ENCODE data around the gene ARFRP1. TPM values are rescaled to one million over a fixed set of nuclear protein-coding genes. Genes with fewer than 3 reads are reported as not detected.

ARFRP1 gene
- total and polyA plus RNA-seq, 2 donors (not counting 1 experiment from before 2014, with no cell fraction given) = 41.0 to 75.5 TPM

DNA sequence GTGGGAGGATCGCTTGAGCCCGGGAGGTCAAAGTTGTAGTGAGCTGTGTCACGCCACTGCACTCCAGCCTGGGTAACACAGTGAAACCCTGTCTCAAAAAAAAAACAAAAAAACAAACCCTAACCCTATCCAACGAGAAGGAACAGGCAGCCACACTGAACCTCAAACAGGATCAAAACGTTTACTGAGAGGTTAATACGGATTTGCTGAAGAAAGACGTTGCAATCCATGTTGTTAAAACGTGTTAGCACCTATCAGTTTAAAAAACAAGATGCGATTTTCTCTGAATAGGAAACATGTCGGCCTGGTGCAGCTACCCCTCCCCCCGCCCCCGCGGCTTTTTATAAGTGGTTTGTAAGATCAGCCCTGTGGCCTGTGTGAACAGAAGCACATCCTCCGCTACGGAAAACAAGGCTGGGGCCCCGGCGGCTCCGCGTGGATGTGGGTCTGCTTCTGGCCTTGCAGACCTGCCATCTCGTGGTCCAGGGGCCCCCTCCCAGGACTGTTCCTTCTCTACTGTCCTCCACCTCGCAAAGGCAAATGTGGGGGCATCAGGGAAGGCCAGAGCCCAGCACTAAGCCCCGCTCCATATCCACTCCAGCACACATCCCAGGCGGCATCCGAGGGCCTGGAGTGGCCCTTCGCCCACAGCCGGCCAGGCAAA is 43.2 kb upstream of the ARFRP1 start:
- H3K9ac ChIP-seq (ENCODE audit: low read length) = no peak overlapping the region
- no peaks in the 10 kb centered on the region for H3K36me3 ChIP-seq (replicated peaks in 1 of 2; ENCODE audit: control extremely low read depth in 1 of 2, control insufficient read depth in 1 of 2, extremely low read depth in 1 of 2, insufficient read depth in 2 of 2, low read length in 1 of 2)
- DNase-seq (no peak), ATAC-seq (ENCODE audit: low read depth) (no peak)
- H3K27ac ChIP-seq (ENCODE audit: low read length in 2 of 2) = no peak overlapping the region
- H3K79me2 ChIP-seq (ENCODE audit: control insufficient read depth, insufficient read depth, low read length) = no peaks in the 10 kb centered on the region
- WGBS (ENCODE audit: insufficient coverage) = 79% methylated on average over 25 of the region's 26 CpGs
- CTCF ChIA-PET = no interaction called here
- H3K9me3 Mint-ChIP-seq (ENCODE audit: insufficient read depth) = no peaks in the 10 kb centered on the region
- intact Hi-C loops (cut with micrococcal nuclease) = no loop called here
- H3K4me3 ChIP-seq (ENCODE audit: control extremely low read depth in 1 of 5, extremely low read depth in 1 of 5, insufficient read depth in 1 of 5, low read depth in 2 of 5, low read length in 4 of 5) = no peak overlapping the region
- H3K27ac Mint-ChIP-seq = no peak overlapping the region
- H3K9me3 ChIP-seq (ENCODE audit: control extremely low read depth in 1 of 3, control insufficient read depth in 2 of 3, insufficient read depth in 1 of 3, low read length in 2 of 3) = peaks cover 0 to 3% (median 0%) of the 10 kb centered on the region in 3 donors
- POLR2A ChIA-PET = no interaction called here
- no peak overlapping the region for H3K4me3 Mint-ChIP-seq
- no peak for TF ChIP-seq EZH2 (IDR thresholded peaks at IDR 0.05; ENCODE audit: borderline replicate concordance, insufficient read depth, low read depth, low read length, poor library complexity, severe bottlenecking)
- TF ChIP-seq, protein P1, sequence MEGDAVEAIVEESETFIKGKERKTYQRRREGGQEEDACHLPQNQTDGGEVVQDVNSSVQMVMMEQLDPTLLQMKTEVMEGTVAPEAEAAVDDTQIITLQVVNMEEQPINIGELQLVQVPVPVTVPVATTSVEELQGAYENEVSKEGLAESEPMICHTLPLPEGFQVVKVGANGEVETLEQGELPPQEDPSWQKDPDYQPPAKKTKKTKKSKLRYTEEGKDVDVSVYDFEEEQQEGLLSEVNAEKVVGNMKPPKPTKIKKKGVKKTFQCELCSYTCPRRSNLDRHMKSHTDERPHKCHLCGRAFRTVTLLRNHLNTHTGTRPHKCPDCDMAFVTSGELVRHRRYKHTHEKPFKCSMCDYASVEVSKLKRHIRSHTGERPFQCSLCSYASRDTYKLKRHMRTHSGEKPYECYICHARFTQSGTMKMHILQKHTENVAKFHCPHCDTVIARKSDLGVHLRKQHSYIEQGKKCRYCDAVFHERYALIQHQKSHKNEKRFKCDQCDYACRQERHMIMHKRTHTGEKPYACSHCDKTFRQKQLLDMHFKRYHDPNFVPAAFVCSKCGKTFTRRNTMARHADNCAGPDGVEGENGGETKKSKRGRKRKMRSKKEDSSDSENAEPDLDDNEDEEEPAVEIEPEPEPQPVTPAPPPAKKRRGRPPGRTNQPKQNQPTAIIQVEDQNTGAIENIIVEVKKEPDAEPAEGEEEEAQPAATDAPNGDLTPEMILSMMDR (IDR thresholded peaks at IDR 0.05) = no peak
- no peaks in the 10 kb centered on the region for H3K4me1 ChIP-seq (ENCODE audit: control insufficient read depth in 2 of 2, insufficient read depth in 2 of 2, low read length in 2 of 2)
- H2AFZ ChIP-seq (ENCODE audit: insufficient read depth, low read depth, low read length, poor library complexity, severe bottlenecking) = no peak overlapping the region
- H3K27me3 ChIP-seq (replicated peaks in 1 of 4; ENCODE audit: control extremely low read depth in 1 of 4, control insufficient read depth in 3 of 4, insufficient read depth in 4 of 4, low read length in 3 of 4) = no peaks in the 10 kb centered on the region
- no peaks in the 10 kb centered on the region for H3K27me3 Mint-ChIP-seq
- no peaks in the 10 kb centered on the region for H4K20me1 ChIP-seq (ENCODE audit: control insufficient read depth, insufficient read depth, low read length, poor library complexity, severe bottlenecking)
- H3K4me2 ChIP-seq (replicated peaks; ENCODE audit: low read depth, low read length, poor library complexity, severe bottlenecking) = no peak overlapping the region
- no peaks in the 10 kb centered on the region for H3K4me1 Mint-ChIP-seq

DNA sequence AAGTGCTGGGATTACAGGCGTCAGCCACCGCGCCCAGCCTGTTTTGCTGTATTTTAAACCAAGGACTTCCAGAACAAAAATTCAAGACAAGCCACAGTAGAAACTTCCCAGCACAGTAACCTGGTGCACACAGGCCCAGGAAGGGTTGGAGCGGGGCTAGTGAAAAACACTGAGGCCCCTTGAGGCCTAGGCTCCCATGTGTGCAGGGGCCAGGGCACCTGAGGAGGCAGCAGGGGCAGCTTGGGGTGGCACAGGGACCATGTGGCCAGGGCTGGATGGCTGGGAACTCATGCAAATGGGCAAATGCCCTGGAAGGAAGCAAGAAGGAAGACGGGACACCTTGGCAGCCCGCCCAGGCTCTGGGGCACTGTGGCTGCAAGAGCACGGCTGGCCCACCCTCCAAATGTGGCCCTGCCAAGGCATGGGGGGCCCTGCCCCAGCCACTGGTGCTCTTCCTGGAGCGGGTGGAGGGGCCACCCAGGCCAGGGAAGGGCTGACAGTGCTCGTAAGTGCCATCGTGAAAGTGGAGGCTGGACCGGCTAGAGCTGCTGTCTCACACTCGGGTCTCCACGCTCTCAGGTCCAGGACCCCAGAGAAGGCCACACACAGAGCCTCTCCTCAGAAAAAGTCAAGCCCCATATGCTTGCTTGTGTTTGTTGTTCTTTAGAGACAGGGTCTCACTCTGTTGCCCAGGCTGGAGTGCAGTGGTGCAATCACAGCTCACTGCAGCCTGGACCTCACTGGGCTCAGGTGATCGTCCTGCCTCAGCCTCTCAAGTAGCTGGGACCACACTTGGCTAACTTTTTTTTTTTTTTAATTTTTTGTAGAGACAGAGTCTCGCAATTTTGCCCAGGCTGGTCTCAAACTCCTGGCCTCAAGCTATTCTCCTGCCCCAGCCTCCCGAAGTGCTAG is 42.1 kb upstream of the ARFRP1 start:
- 92% methylated on average over 11 of the region's 16 CpGs for WGBS (ENCODE audit: insufficient coverage)
- Histone ChIP-seq H3K4me3 (ENCODE audit: control extremely low read depth in 1 of 5, extremely low read depth in 1 of 5, insufficient read depth in 1 of 5, low read depth in 2 of 5, low read length in 4 of 5) (no peak overlapping the region), H3K27me3 (replicated peaks in 1 of 4; ENCODE audit: control extremely low read depth in 1 of 4, control insufficient read depth in 3 of 4, insufficient read depth in 4 of 4, low read length in 3 of 4) (no peaks in the 10 kb centered on the region), H2AFZ (ENCODE audit: insufficient read depth, low read depth, low read length, poor library complexity, severe bottlenecking) (no peak overlapping the region), H3K9me3 (ENCODE audit: control extremely low read depth in 1 of 3, control insufficient read depth in 2 of 3, insufficient read depth in 1 of 3, low read length in 2 of 3) (peaks cover 0 to 3% (median 0%) of the 10 kb centered on the region in 3 donors), H3K4me1 (ENCODE audit: control insufficient read depth in 2 of 2, insufficient read depth in 2 of 2, low read length in 2 of 2) (no peaks in the 10 kb centered on the region), H3K79me2 (ENCODE audit: control insufficient read depth, insufficient read depth, low read length) (no peaks in the 10 kb centered on the region), H3K9ac (ENCODE audit: low read length) (no peak overlapping the region), H4K20me1 (ENCODE audit: control insufficient read depth, insufficient read depth, low read length, poor library complexity, severe bottlenecking) (no peaks in the 10 kb centered on the region), H3K36me3 (replicated peaks in 1 of 2; ENCODE audit: control extremely low read depth in 1 of 2, control insufficient read depth in 1 of 2, extremely low read depth in 1 of 2, insufficient read depth in 2 of 2, low read length in 1 of 2) (no peaks in the 10 kb centered on the region), H3K27ac (ENCODE audit: low read length in 2 of 2) (no peak overlapping the region), H3K4me2 (replicated peaks; ENCODE audit: low read depth, low read length, poor library complexity, severe bottlenecking) (no peak overlapping the region)
- Mint-ChIP-seq H3K27me3 (no peaks in the 10 kb centered on the region), H3K4me1 (no peaks in the 10 kb centered on the region), H3K4me3 (no peak overlapping the region), H3K9me3 (ENCODE audit: insufficient read depth) (no peaks in the 10 kb centered on the region), H3K27ac (no peak overlapping the region)
- TF ChIP-seq, protein P1 (IDR thresholded peaks at IDR 0.05) = no peak
- no peak for TF ChIP-seq EZH2 (IDR thresholded peaks at IDR 0.05; ENCODE audit: borderline replicate concordance, insufficient read depth, low read depth, low read length, poor library complexity, severe bottlenecking)
- ATAC-seq (ENCODE audit: low read depth) (no peak), DNase-seq (no peak)
- ChIA-PET CTCF (no interaction called here), POLR2A (no interaction called here)
- intact Hi-C loops (cut with micrococcal nuclease) = no loop called here
